KOPT-K1 (cell line): ENCODE results near the gene TMEM258.

Experiments
- H3K27ac ChIP-seq: fragments of 200-600 bp; sonication (generic); 2 replicates; pipeline ENCODE4 v1.5.1; 2016; ENCODE audit warnings: antibody characterized with exemption, mild to moderate bottlenecking, low read depth, low read length; ENCODE audit not compliant: poor library complexity, severe bottlenecking
- H3K36me3 ChIP-seq: fragments of 200-600 bp; sonication (generic); 2 replicates; pipeline ENCODE4 v1.5.1; 2017; ENCODE audit warnings: antibody characterized with exemption, mild to moderate bottlenecking, low read length, moderate library complexity; ENCODE audit not compliant: insufficient read depth
- H3K9me3 ChIP-seq: fragments of 200-600 bp; sonication (generic); 2 replicates; pipeline ENCODE4 v1.5.1; 2017; ENCODE audit warnings: antibody characterized with exemption, low read length, mild to moderate bottlenecking; ENCODE audit not compliant: insufficient read depth, poor library complexity, severe bottlenecking

TMEM258 gene

GRCh38 chr11:61811831-61812230 lies 19.4 kb upstream of the TMEM258 start:
- Histone ChIP-seq H3K27ac (no peak overlapping the region), H3K36me3 (peaks cover 75% of the 10 kb centered on the region), H3K9me3 (no peaks in the 10 kb centered on the region)

- H3K36me3 ChIP-seq = peaks cover 86% of the 10 kb centered on the region
- H3K9me3 ChIP-seq = no peaks in the 10 kb centered on the region
- no peak overlapping the region for H3K27ac ChIP-seq
These were observed 18.3 kb upstream of the TMEM258 start for GRCh38 chr11:61810671-61811175.

GRCh38 chr11:61806785-61807184 lies 14.4 kb upstream of the TMEM258 start:
- Histone ChIP-seq H3K36me3 (peaks cover 100% of the 10 kb centered on the region), H3K27ac (no peak overlapping the region), H3K9me3 (no peaks in the 10 kb centered on the region)

- Histone ChIP-seq H3K9me3 (no peaks in the 10 kb centered on the region), H3K27ac (no peak overlapping the region), H3K36me3 (peaks cover 100% of the 10 kb centered on the region)
These were observed 12.7 kb upstream of the TMEM258 start for GRCh38 chr11:61805146-61805545.

GRCh38 chr11:61803889-61804647 lies 11.7 kb upstream of the TMEM258 start:
- H3K27ac ChIP-seq = no peak overlapping the region
- H3K9me3 ChIP-seq = no peaks in the 10 kb centered on the region
- peaks cover 100% of the 10 kb centered on the region for H3K36me3 ChIP-seq

GRCh38 chr11:61802605-61803004 lies 10.2 kb upstream of the TMEM258 start:
- H3K9me3 ChIP-seq = no peaks in the 10 kb centered on the region
- H3K27ac ChIP-seq = no peak overlapping the region
- peaks cover 100% of the 10 kb centered on the region for H3K36me3 ChIP-seq

GRCh38 chr11:61800331-61801281 lies 8.2 kb upstream of the TMEM258 start:
- H3K36me3 ChIP-seq = peaks cover 100% of the 10 kb centered on the region
- H3K27ac ChIP-seq = no peak overlapping the region
- no peaks in the 10 kb centered on the region for H3K9me3 ChIP-seq

- H3K9me3 ChIP-seq = no peaks in the 10 kb centered on the region
- no peak overlapping the region for H3K27ac ChIP-seq
- peaks cover 100% of the 10 kb centered on the region for H3K36me3 ChIP-seq
These were observed 7.4 kb upstream of the TMEM258 start for GRCh38 chr11:61799665-61800284.

GRCh38 chr11:61797263-61797944 lies 5.0 kb upstream of the TMEM258 start:
- Histone ChIP-seq H3K36me3 (peaks cover 81% of the 10 kb centered on the region), H3K9me3 (no peaks in the 10 kb centered on the region), H3K27ac (no peak overlapping the region)

- Histone ChIP-seq H3K27ac (no peak overlapping the region), H3K36me3 (peaks cover 67% of the 10 kb centered on the region)
These were observed 3.6 kb upstream of the TMEM258 start for GRCh38 chr11:61795876-61796526.

GRCh38 chr11:61795459-61795858 lies 3.1 kb upstream of the TMEM258 start:
- H3K36me3 ChIP-seq = peaks cover 64% of the 10 kb centered on the region
- H3K27ac ChIP-seq = no peak overlapping the region
- H3K9me3 ChIP-seq = no peaks in the 10 kb centered on the region

More at GRCh38 chr11:61795876-61796526, 3.6 kb upstream of the TMEM258 start:
- no peaks in the 10 kb centered on the region for H3K9me3 ChIP-seq

- no peaks in the 10 kb centered on the region for H3K9me3 ChIP-seq
- peaks cover 64% of the 10 kb centered on the region for H3K36me3 ChIP-seq
- peak overlapping the region; percentile 22 for H3K27ac ChIP-seq
These were observed 2.2 kb upstream of the TMEM258 start for GRCh38 chr11:61794579-61794978.

GRCh38 chr11:61793829-61794204 lies 1.4 kb upstream of the TMEM258 start:
- Histone ChIP-seq H3K9me3 (no peaks in the 10 kb centered on the region), H3K27ac (peak overlapping the region; percentile 98), H3K36me3 (peaks cover 64% of the 10 kb centered on the region)
